Myocyte (in vitro differentiated cells): ENCODE results near the gene LAMA2. TPM values are rescaled to one million over a fixed set of nuclear protein-coding genes. Genes with fewer than 3 reads are reported as not detected.
A peak's percentile ranks its signal among the peaks of the same experiment; 100 is the strongest.

Experiments
- DNase-seq: peaks from one replicate; pipeline ENCODE4 v3.0.0-alpha.2; 2012; ENCODE audit warnings: low read depth
- total RNA-seq: library from RNA; depleted of rRNA; stranded (reverse); fragments of >200 nt; gene quantifications from 2 replicates; pipeline ENCODE4 v1.2.3, GENCODE V29; 2014

LAMA2 gene
- total RNA-seq, 1 donor from 2014 or later: 137 TPM

GRCh38 chr6:129508477-129509145 is 625.7 kb downstream of the LAMA2 start:
- no peak for DNase-seq

GRCh38 chr6:129510950-129511349 is 628.0 kb downstream of the LAMA2 start:
- no peak for DNase-seq

- DNase-seq: peak; percentile 22
Measured at GRCh38 chr6:129513471-129513870, 630.5 kb downstream of the LAMA2 start.

- no peak for DNase-seq
Measured at GRCh38 chr6:129515004-129515403, 632.1 kb downstream of the LAMA2 start.

GRCh38 chr6:129516005-129516404 is 633.1 kb downstream of the LAMA2 start:
- DNase-seq: no peak

- DNase-seq: no peak
Measured at GRCh38 chr6:129516787-129517186, 633.8 kb downstream of the LAMA2 start.

- no peak for DNase-seq
Measured at GRCh38 chr6:129517288-129517687, 634.4 kb downstream of the LAMA2 start.

GRCh38 chr6:129519750-129520149 is 636.8 kb downstream of the LAMA2 start:
- no peak for DNase-seq

GRCh38 chr6:129521946-129522345 is 639.0 kb downstream of the LAMA2 start:
- DNase-seq: no peak

- no peak for DNase-seq
Measured at GRCh38 chr6:129523816-129524215, 640.9 kb downstream of the LAMA2 start.

- peak; percentile 31 for DNase-seq
Measured at GRCh38 chr6:129525055-129525454, 642.1 kb downstream of the LAMA2 start.

GRCh38 chr6:129534926-129535325 is 652.0 kb downstream of the LAMA2 start:
- DNase-seq: no peak

- DNase-seq: no peak
Measured at GRCh38 chr6:129536271-129536670, 653.3 kb downstream of the LAMA2 start.

- DNase-seq: no peak
Measured at GRCh38 chr6:129539032-129539431, 656.1 kb downstream of the LAMA2 start.

- no peak for DNase-seq
Measured at GRCh38 chr6:129542705-129543104, 659.8 kb downstream of the LAMA2 start.

- DNase-seq: peak; percentile 42
Measured at GRCh38 chr6:129543981-129544380, 661.0 kb downstream of the LAMA2 start.

GRCh38 chr6:129544892-129545612 is 662.1 kb downstream of the LAMA2 start:
- DNase-seq: no peak

- DNase-seq: no peak
Measured at GRCh38 chr6:129546702-129547101, 663.8 kb downstream of the LAMA2 start.

GRCh38 chr6:129551486-129551885 is 668.5 kb downstream of the LAMA2 start:
- DNase-seq: no peak

- no peak for DNase-seq
Measured at GRCh38 chr6:129552413-129552812, 669.5 kb downstream of the LAMA2 start.

GRCh38 chr6:129555206-129555832 is 672.4 kb downstream of the LAMA2 start:
- no peak for DNase-seq

GRCh38 chr6:129558248-129558647 is 675.3 kb downstream of the LAMA2 start:
- DNase-seq: no peak
